Adipose tissue (tissue), 3 donors: ENCODE measurements around the gene ZNF316. TPM values are rescaled to one million over a fixed set of nuclear protein-coding genes. Genes with fewer than 3 reads are reported as not detected.

Experiments used
- H3K27ac ChIP-seq: one replicate; pipeline ENCODE4 v1.5.1; 2013; ENCODE audit warnings: low read depth, low read length
- WGBS, 3 donors: extraction: QIAGEN DNeasy Blood & Tissue Kit; methylation state at CpG; one replicate each; pipeline ENCODE4 v1.1.7; 2013; 5-methylcytosine and 5-hydroxymethylcytosine counted together
- polyA plus RNA-seq, 3 donors: library from polyadenylated mRNA; stranded (reverse); fragments of 200-250 nt; gene quantifications; one replicate each; pipeline ENCODE4 v1.2.3, GENCODE V29; 2013
- donor health status: healthy with polysubstance abuse.
- donor health status: Bipolar disorder and iron deficiency.
- donor health status: healthy.

ZNF316 gene
- polyA plus RNA-seq, 3 donors = 11.1 to 20.4 (median 16.9) TPM

DNA sequence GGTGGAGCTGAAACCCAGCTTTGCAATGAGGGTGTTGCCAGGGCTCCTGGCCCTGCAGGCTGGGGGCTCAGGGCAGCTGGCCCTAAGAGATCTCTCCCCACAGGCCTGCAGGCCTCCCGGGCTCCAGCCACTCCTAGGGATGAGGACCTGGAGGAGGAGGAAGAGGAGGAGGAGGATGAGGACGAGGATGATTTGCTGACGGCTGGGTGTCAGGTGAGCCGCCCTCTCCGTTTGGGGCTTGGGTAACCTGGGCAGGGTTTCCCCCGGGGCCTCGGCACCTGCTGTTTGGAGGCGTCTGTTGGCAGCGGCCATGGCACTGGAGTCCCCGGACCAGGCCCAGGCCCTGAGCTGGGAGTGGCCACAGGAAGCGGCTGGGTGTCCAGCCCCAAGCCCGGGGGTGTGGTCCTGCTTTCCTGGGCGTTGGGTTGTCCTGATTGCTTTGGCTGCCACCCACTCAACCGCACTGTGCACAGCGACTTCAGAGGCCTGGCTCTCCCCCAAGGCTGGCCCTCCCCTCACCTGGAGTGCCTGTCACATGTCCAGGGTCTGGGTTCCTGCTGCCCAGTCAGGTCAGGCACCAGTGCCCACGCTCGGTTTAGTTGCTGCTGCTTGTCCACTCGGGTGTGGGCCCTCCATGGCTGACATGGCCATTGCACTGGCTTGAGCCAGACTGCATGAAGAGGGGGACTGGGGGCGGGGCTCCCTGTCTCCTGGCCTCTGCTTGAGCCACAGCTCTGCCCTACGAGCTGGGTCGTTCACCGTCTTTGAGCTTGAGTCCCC lies 5.9 kb downstream of the ZNF316 start:
- 87 to 90% (median 89%) methylated on average over 22 of the region's 22 CpGs for WGBS, 3 donors
- no peak overlapping the region for H3K27ac ChIP-seq

DNA sequence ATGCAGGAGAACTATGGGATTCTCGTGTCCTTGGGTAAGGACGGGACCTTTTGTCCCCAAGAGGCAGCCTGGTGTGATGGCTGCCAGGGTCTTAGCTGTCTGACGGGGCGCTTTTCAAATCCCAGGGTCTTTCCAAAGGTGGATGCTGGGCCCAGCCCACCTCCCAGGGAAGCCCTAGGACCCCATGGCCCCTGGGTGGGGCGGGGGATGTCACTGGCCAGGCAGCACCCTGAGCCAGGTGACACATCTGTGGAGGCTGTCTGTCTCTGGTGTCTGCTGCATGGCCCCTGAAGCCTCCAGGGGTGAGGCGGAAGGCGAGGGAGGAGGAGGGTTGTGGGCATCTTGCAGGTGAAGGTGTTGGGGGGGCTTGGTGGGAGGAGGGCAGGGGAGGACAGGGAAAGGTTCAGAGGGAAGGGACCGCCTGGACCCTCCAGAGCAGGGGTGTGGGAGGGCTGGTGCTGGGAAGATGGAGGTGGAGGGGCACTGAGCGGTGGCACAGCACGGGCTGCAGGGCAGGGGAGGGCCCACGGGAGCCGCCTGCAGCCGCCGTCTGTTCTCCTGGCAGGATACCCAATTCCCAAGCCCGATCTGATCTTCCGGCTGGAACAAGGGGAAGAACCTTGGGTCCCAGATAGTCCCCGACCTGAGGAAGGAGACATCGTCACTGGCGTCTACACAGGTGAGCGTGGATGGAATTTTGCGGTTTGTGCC lies 7.0 kb downstream of the ZNF316 start:
- H3K27ac ChIP-seq = no peak overlapping the region
- 93 to 95% (median 93%) methylated on average over 18 to 21 of the region's 21 CpGs for WGBS, 3 donors

GRCh38 chr7:6644728-6645127 lies 7.6 kb downstream of the ZNF316 start:
- 94 to 96% (median 96%) methylated on average over 10 of the region's 10 CpGs for WGBS, 3 donors
- H3K27ac ChIP-seq = no peak overlapping the region

DNA sequence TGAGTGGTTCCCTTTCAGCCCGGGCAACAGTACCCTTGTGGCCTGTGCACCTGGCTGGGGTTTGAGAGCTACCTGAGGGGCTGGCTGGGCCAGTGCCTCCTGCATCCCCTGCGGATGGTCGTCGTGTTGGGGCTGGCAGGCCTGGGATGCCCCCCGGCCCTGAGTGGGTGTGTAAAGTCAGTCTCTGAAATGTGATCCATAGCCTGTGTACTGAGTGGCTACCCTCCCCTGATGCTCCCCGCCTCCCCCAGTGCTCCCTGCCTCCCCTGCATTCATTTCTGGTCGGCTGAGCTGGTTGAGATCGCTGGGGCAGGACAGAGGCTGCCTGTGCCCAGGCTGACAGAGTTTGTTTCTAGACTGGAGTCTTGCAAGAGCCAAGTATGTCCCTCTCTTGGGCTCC lies 9.3 kb downstream of the ZNF316 start:
- WGBS, 3 donors = 79 to 86% (median 84%) methylated on average over 8 of the region's 8 CpGs

GRCh38 chr7:6647080-6647479 lies 10.0 kb downstream of the ZNF316 start:
- H3K27ac ChIP-seq = no peak overlapping the region
- WGBS, 3 donors = 76 to 92% (median 90%) methylated on average over 8 of the region's 8 CpGs

More for the DNA sequence above, 9.3 kb downstream of the ZNF316 start:
- H3K27ac ChIP-seq = no peak overlapping the region

DNA sequence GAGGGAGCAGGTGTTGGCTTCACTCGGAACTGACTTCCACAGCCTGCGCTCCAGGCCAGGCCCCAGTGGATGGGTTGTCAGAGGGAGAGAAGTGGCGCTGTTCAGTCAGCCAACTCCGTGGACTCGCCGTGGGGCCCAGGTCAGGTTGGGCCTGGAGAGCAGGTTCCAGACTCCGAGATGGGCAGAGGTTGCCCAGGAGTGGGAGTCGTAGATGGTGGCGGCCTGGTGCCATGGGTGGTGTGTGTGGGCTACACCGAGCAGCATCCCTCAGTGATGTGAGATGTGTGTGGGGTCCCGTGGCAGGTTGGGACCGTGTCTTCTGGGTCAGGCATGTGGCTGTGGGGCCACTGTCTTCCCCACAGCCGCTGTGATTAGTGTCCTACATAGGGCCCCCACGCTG lies 10.4 kb downstream of the ZNF316 start:
- H3K27ac ChIP-seq = no peak overlapping the region
- WGBS, 3 donors = 85 to 92% (median 90%) methylated on average over 14 of the region's 14 CpGs

DNA sequence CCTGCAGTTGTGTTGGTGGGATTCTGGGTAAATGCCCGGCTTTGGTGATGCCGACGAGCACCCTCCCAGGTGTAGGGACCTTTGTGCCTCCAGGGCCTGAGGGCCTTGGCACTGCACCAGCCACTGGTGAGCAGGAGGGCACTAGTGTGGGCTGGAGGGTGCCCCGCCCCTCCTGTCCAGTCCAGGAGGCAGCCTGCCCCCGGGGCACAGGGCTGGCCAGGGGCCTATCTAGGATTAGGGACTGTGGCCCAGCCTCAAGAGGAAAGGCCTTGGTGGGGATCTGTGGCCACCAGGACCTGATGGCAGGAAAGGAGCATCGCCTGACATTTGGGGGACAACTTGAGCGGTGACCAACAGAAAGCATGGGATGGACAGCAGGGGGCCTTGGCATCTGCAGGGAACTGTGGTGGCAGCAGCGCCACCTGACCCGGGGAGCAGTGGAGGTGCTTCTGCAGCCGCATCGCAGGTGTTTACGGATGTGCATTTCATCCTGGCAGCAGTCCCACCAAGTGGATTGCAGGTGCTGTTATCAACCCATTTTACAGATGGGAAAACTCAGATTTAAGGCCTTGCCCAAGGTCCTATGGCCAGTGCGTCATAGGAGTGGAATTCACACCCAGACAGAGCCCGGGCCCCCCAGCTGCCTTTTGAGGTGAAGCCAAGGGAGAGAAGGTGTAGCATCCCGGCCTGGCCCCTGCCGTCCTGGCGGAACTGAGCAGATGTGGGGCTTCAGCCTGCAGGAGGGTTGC lies 11.1 kb downstream of the ZNF316 start:
- WGBS, 3 donors = 94 to 97% (median 94%) methylated on average over 17 of the region's 17 CpGs
- H3K27ac ChIP-seq = no peak overlapping the region

DNA sequence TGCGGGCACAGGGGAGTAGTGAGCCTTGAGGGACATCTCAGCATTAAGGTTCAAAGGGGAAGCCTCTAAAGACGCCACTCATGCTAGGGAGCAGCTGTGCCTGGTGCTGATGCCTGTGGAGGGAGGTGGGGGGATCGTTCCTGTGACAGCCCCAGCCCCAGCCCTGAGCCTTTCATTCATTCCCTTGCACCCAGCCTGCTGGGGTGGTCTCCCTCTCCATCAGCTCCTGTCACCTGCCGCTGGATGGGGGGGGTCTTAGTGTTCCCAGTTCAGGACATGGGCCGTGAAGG lies 11.6 kb downstream of the ZNF316 start:
- H3K27ac ChIP-seq = no peak overlapping the region
- 91 to 97% (median 95%) methylated on average over 5 of the region's 5 CpGs for WGBS, 3 donors

DNA sequence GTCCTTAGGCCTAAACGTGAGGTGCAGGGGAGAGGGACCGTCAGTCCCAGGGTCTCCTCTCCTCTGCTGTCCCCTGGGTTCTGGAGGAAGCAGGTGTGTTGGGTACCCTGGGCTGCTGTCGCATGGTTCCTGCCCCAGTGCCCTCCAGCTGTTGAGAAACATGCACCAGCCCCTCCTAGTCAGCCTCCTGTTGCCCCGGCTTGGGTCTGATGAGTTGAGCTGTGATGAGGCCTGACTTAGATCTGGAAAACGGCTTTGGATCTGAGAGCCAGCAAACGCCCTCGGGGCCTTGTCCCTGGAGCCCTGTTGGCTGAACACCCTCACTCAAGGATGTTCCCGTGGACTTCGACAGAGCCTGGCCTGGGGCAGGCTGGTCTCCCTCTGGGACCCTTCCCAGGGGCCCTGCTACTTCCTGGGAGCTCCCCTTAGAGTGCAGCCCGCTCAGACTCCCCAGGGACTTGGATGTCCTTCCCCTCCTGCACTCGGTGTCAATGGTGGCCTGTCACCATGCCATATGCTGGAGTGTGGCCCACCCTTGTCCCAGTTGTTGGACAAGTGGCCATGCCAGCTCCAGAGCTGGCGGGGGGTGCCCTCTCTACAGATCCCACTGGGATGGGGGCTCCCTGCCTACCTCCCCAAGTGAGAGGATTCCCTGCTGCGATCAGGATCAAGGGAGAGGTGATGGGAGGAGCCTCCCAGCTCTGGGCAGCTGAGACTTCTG lies 12.3 kb downstream of the ZNF316 start:
- no peak overlapping the region for H3K27ac ChIP-seq
- 80 to 86% (median 84%) methylated on average over 12 to 13 of the region's 13 CpGs for WGBS, 3 donors

GRCh38 chr7:6650086-6650485 lies 13.0 kb downstream of the ZNF316 start:
- 96 to 97% (median 96%) methylated on average over 10 of the region's 10 CpGs for WGBS, 3 donors
- H3K27ac ChIP-seq = no peak overlapping the region

GRCh38 chr7:6650521-6651011 lies 13.4 kb downstream of the ZNF316 start:
- H3K27ac ChIP-seq = no peak overlapping the region
- WGBS, 3 donors = 96 to 98% (median 98%) methylated on average over 12 of the region's 12 CpGs

GRCh38 chr7:6651851-6652445 lies 14.8 kb downstream of the ZNF316 start:
- WGBS, 3 donors = 97 to 98% (median 98%) methylated on average over 32 of the region's 32 CpGs
- no peak overlapping the region for H3K27ac ChIP-seq

- H3K27ac ChIP-seq = no peak overlapping the region
- WGBS, 3 donors = 97 to 98% (median 97%) methylated on average over 75 of the region's 75 CpGs
Measured at GRCh38 chr7:6652446-6653011, 15.4 kb downstream of the ZNF316 start.

DNA sequence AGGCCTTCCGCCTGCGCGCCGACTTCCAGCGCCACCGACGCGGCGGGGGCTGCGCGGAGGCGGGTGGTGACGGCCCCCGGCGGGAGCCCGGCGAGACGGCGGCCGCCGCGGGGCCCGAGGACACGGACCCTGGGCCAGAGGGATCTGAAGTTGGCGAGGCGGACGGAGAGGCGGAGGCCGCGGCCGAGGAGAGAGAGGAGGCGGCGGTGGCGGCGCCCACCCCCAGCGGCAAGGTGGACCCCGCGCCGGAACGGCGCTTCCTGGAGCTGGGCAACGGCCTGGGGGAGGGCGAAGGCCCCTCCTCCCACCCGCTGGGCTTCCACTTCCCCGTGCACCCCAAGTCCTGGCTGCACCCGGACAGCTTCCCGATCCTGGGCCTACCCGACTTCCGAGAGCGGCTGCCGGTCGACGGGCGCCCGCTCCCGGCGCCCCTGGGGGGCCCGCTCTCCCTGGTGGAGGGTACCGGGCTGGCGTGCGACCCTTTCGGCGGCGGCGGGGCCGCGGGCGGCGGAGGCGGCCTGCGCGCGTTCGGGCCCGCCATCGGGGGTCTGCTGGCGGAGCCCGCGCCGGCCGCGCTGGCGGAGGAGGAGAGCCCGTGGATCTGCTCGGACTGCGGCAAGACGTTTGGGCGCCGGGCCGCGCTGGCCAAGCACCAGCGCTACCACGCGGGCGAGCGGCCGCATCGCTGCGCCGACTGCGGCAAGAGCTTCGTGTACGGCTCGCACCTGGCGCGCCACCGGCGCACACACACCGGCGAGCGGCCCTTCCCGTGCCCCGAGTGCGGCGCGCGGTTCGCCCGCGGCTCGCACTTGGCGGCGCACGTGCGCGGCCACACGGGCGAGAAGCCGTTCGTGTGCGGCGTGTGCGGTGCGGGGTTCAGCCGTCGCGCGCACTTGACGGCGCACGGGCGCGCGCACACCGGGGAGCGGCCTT lies 16.2 kb downstream of the ZNF316 start:
- 94 to 95% (median 95%) methylated on average over 120 to 146 of the region's 146 CpGs for WGBS, 3 donors
- no peak overlapping the region for H3K27ac ChIP-seq

DNA sequence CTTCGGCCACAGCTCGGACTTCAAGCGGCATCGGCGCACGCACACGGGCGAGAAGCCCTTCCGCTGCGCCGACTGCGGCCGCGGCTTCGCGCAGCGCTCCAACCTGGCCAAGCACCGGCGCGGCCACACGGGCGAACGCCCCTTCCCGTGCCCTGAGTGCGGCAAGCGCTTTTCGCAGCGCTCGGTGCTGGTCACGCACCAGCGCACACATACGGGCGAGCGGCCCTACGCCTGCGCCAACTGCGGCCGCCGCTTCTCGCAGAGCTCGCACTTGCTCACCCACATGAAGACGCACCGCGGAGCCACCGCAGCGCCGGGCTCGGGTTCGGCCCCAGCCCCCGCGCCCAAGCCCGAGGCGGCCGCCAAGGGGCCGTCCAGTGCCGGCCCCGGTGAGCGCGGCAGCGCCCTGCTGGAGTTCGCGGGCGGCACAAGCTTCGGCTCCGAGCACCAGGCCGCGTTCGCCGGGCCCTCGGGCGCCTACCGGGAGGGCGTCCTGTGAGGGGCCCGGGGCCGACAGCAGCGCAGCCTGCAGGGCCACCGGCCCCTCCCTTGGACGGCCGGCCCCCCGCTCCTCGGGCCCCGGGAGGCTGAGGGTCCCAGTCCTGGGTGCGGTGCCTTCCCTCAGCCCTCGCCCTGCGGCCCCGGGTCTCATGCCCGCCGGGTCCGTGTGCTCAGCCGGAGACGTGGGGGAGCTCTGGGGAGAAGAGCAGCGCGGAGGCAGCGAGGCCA lies 17.2 kb downstream of the ZNF316 start:
- no peak overlapping the region for H3K27ac ChIP-seq
- 93 to 96% (median 96%) methylated on average over 90 to 94 of the region's 94 CpGs for WGBS, 3 donors

DNA sequence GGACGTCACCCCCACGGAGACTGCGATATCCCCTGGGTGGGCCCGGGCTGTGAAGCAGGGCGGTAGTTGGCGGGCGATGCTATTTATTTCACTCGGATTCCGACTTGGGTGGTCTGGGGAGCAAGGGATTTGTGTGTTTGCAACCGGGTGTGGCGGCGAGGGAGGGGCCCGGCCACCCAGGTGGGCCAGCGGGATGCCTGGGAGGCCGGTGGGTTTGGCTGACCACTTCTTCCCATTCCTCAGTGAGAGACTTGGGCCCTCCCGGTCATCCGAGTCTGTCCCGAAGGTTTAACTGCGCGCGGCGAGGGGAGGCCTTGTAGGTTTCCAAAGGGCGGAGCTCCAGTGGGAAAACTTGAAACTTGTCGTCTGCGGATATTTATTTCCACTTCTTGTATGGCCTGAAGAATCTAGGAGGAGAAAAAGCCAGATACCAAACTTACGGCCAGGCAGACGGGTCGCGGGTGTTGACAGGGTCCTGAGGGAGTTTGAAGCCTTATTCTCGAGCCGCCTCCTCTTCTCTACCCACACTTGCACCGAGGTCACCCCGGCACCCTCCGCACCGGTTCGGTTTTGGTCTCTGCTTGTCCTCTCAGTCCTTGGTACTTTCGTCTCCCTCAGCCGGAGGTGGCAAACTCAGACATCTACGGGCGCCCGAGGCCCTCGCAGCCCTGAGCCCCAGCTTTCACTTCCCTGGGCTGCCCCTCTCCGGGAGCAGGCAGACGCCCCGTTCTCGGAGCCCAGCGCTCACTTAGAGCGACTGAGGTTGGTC lies 17.9 kb downstream of the ZNF316 start:
- no peak overlapping the region for H3K27ac ChIP-seq
- 93 to 96% (median 94%) methylated on average over 48 of the region's 48 CpGs for WGBS, 3 donors
